Ovary (tissue), 9 donors: ENCODE measurements around the gene BATF3. TPM values are rescaled to one million over a fixed set of nuclear protein-coding genes. Genes with fewer than 3 reads are reported as not detected.

Experiments used
- DNase-seq, 5 donors: peaks; one replicate each; pipeline ENCODE4 v3.0.0-alpha.2; 2019 to 2020
- H3K27ac ChIP-seq, 2 donors: fragments of 200-600 bp; one replicate each; pipeline versions ENCODE4 v1.5.1 to v1.8.0; 2019 to 2022
- H3K27me3 ChIP-seq: fragments of 200-600 bp; one replicate; pipeline ENCODE4 v1.8.0; 2022
- H3K36me3 ChIP-seq: fragments of 200-600 bp; sonication (generic); one replicate; pipeline ENCODE4 v1.5.1; 2019
- H3K4me1 ChIP-seq: one replicate; pipeline ENCODE4 v1.8.1; 2013; ENCODE audit warnings: mild to moderate bottlenecking, moderate library complexity; ENCODE audit not compliant: insufficient read depth
- H3K4me3 ChIP-seq: fragments of 200-600 bp; sonication (generic); one replicate; pipeline ENCODE4 v1.5.1; 2017
- H3K9me3 ChIP-seq, 2 donors: fragments of 200-600 bp in 1 of 2; sonication (generic) in 1 of 2; one replicate each; pipeline versions ENCODE4 v1.5.1 to v1.8.1; 2013 to 2019; ENCODE audit warnings: mild to moderate bottlenecking in 1 of 2, moderate library complexity in 1 of 2
- CTCF ChIP-seq, 3 donors: fragments of 450-650 bp in 2 of 3; fragments of 200-600 bp in 1 of 3; IDR thresholded peaks; one replicate each; pipeline versions ENCODE4 v1.5.1 to v1.8.0; 2016 to 2022; ENCODE audit warnings: antibody characterized with exemption in 3 of 3, mild to moderate bottlenecking in 1 of 3
- EP300 ChIP-seq: sonication (generic); formaldehyde crosslinking; IDR thresholded peaks from one replicate; pipeline ENCODE4 v1.6.1; 2017; ENCODE audit warnings: antibody characterized with exemption
- POLR2A ChIP-seq: fragments of 450-650 bp; IDR thresholded peaks from one replicate; pipeline ENCODE4 v1.6.1; 2017; ENCODE audit warnings: antibody characterized with exemption, mild to moderate bottlenecking, moderate library complexity
- WGBS, 3 donors: extraction: QIAGEN DNeasy Blood & Tissue Kit in 1 of 3; methylation state at CpG; one replicate each; pipeline versions ENCODE4 v1.1.5 to v1.1.7; 2013 to 2017; 5-methylcytosine and 5-hydroxymethylcytosine counted together
- intact Hi-C, 4 donors: fragments of 100-400 bp; cut with DNase I; formaldehyde crosslinking; loops; one replicate each; pipeline versions ENCODE4 v1.11.0 to v1.15.1; 2022 to 2023
- polyA plus RNA-seq, 2 donors: library from polyadenylated mRNA; stranded (reverse); fragments of 200-250 nt in 1 of 2; fragments of 350-450 nt in 1 of 2; fragmentation: Illumina TruSeq in 1 of 2; extraction: RNeasy Lipid Tissue Mini Kit (QIAGEN cat#74804) in 1 of 2; gene quantifications; one replicate each; pipeline ENCODE4 v1.2.3, GENCODE V29; 2013 to 2014
- total RNA-seq, 7 donors: library from RNA; depleted of rRNA in 2 of 7; stranded (reverse); fragments of >200 nt in 2 of 7; fragmentation: NEBNext Ultra II Directional in 3 of 7; extraction: Animal tissue kit (Norgen Biotek cat#: 25700) in 3 of 7; gene quantifications; one replicate each; pipeline versions ENCODE4 v1.1.0 to v1.2.4, GENCODE V29; 2016 to 2023
- donor health status: DM: no; HTN: no; CAD: no; lungs with moderate emphysema.
- donor health status: DM: no; HTN: no; CAD: no.
- donor health status: Bipolar disorder and iron deficiency.
- donor health status: DM: yes; HTN: yes; CAD: no.
- donor health status: DM: no; HTN: no; CAD: no.
- donor health status: DM: yes; HTN: yes; CAD: no.

Gene BATF3
- total and polyA plus RNA-seq, 9 donors: 0.71 to 4.2 (median 1.1) TPM

GRCh38 chr1:212678456-212679410 lies 20.9 kb downstream of the BATF3 start:
- Histone ChIP-seq H3K36me3 (no peaks in the 10 kb centered on the region), H3K27me3 (no peaks in the 10 kb centered on the region), H3K27ac (no peak overlapping the region), H3K4me1 (no peaks in the 10 kb centered on the region), H3K9me3 (no peaks in the 10 kb centered on the region), H3K4me3 (no peak overlapping the region)
- no peak for DNase-seq
- TF ChIP-seq EP300 (no peak), POLR2A (no peak), CTCF (IDR thresholded peaks at IDR 0.05) (no peak)
- intact Hi-C loops: no loop called here
- WGBS, 3 donors: 57 to 67% (median 63%) methylated on average over 11 of the region's 11 CpGs

- no peaks in the 10 kb centered on the region for H3K27me3 ChIP-seq
- H3K36me3 ChIP-seq: no peaks in the 10 kb centered on the region
- H3K4me3 ChIP-seq: no peak overlapping the region
- H3K9me3 ChIP-seq: no peaks in the 10 kb centered on the region
- 76 to 81% (median 79%) methylated on average over 4 of the region's 4 CpGs for WGBS, 3 donors
- intact Hi-C loops: no loop called here
- no peak overlapping the region for H3K27ac ChIP-seq
- no peaks in the 10 kb centered on the region for H3K4me1 ChIP-seq
- TF ChIP-seq CTCF (IDR thresholded peaks at IDR 0.05): no peak
- TF ChIP-seq EP300: no peak
- no peak for TF ChIP-seq POLR2A
- DNase-seq: no peak
These were observed 22.1 kb downstream of the BATF3 start for GRCh38 chr1:212677573-212677972.

- Histone ChIP-seq H3K4me1 (no peaks in the 10 kb centered on the region), H3K27me3 (no peaks in the 10 kb centered on the region), H3K27ac (no peak overlapping the region), H3K9me3 (no peaks in the 10 kb centered on the region), H3K36me3 (no peaks in the 10 kb centered on the region), H3K4me3 (no peak overlapping the region)
- intact Hi-C loops: no loop called here
- no peak for DNase-seq
- TF ChIP-seq EP300: no peak
- no peak for TF ChIP-seq POLR2A
- TF ChIP-seq CTCF (IDR thresholded peaks at IDR 0.05): no peak
- WGBS, 3 donors: 79 to 88% (median 81%) methylated on average over 4 of the region's 4 CpGs
These were observed 22.5 kb downstream of the BATF3 start for GRCh38 chr1:212677136-212677535.

GRCh38 chr1:212675675-212676074 lies 24.0 kb downstream of the BATF3 start:
- no peaks in the 10 kb centered on the region for H3K9me3 ChIP-seq
- H3K27me3 ChIP-seq: no peaks in the 10 kb centered on the region
- 78 to 92% (median 89%) methylated on average over 3 of the region's 3 CpGs for WGBS, 3 donors
- no peak for DNase-seq
- intact Hi-C loops: no loop called here
- no peak overlapping the region for H3K27ac ChIP-seq
- H3K36me3 ChIP-seq: no peaks in the 10 kb centered on the region
- TF ChIP-seq EP300: no peak
- TF ChIP-seq POLR2A: no peak
- TF ChIP-seq CTCF (IDR thresholded peaks at IDR 0.05): no peak
- no peaks in the 10 kb centered on the region for H3K4me1 ChIP-seq
- H3K4me3 ChIP-seq: no peak overlapping the region
